Right ventricle myocardium superior (tissue), 1 donor: Measurements from ENCODE around the gene UXT. TPM values are rescaled to one million over a fixed set of nuclear protein-coding genes. Genes with fewer than 3 reads are reported as not detected.

Experiments used
- ATAC-seq: fragments of 200-7000 bp; cut with Tn5 transposase; one replicate; pipeline ENCODE4 v1.9.1; 2020; ENCODE audit warnings: mild to moderate bottlenecking; ENCODE audit not compliant: poor library complexity
- DNase-seq: peaks from one replicate; pipeline ENCODE4 v3.0.0-alpha.2; 2020
- intact Hi-C: fragments of 100-400 bp; cut with DNase I; formaldehyde crosslinking; loops from one replicate; pipeline ENCODE4 v1.11.2; 2022
- total RNA-seq: library from RNA; stranded (reverse); fragmentation: NEBNext Ultra II Directional; extraction: Animal tissue kit (Norgen Biotek cat#: 25700); gene quantifications from one replicate; pipeline ENCODE4 v1.2.1, GENCODE V29; 2021
- donor health status: DM: no; HTN: yes; CAD: no; lungs with severe emphysema.

UXT gene
- total RNA-seq, 1 donor from 2014 or later = 93.2 TPM

- intact Hi-C loops = loop anchor here (10.0 kb wide), 1 partner anchor 374 kb away; no protein-coding TSS in a partner anchor
- peak; percentile 41 for ATAC-seq
- DNase-seq = no peak
Measured at GRCh38 chrX:47651043-47651905, 7.7 kb downstream of the UXT start.

GRCh38 chrX:47650164-47651042 lies 8.6 kb downstream of the UXT start, which contains the start of gene ELK1:
Gene ELK1, minus strand, starts transcription at chrX:47650563. Its CDS starts 9,122 bp downstream, at chrX:47641441.
- ATAC-seq (peak; percentile 95), DNase-seq (peak; percentile 96)
- intact Hi-C loops = loop anchor here (10.0 kb wide), 1 partner anchor 374 kb away; no protein-coding TSS in a partner anchor

GRCh38 chrX:47649781-47650163 lies 9.2 kb downstream of the UXT start:
- intact Hi-C loops = loop anchor here (10.0 kb wide), 1 partner anchor 375 kb away; no protein-coding TSS in a partner anchor
- ATAC-seq (no peak), DNase-seq (no peak)

- intact Hi-C loops = no loop called here
- no peak for DNase-seq
- no peak for ATAC-seq
Measured at GRCh38 chrX:47649271-47649670, 9.7 kb downstream of the UXT start.

- no peak for DNase-seq
- ATAC-seq = no peak
- intact Hi-C loops = no loop called here
Measured at GRCh38 chrX:47648376-47648775, 10.6 kb downstream of the UXT start.

GRCh38 chrX:47646636-47647035 lies 12.3 kb downstream of the UXT start:
- ATAC-seq = no peak
- intact Hi-C loops = no loop called here
- no peak for DNase-seq

- intact Hi-C loops = no loop called here
- DNase-seq = no peak
- no peak for ATAC-seq
Measured at GRCh38 chrX:47645530-47645929, 13.4 kb downstream of the UXT start.

- ATAC-seq (peak; percentile 90), DNase-seq (no peak)
- intact Hi-C loops = loop anchor here (5.0 kb wide), 1 partner anchor 82 kb away; the partner anchor contains the start of gene ARAF
Measured at GRCh38 chrX:47644557-47645091, 14.4 kb downstream of the UXT start.

- ATAC-seq = peak; percentile 80
- intact Hi-C loops = loop anchor here (5.0 kb wide), 1 partner anchor 82 kb away; the partner anchor contains the start of gene ARAF
Measured at GRCh38 chrX:47643926-47644325, 15.1 kb downstream of the UXT start.

GRCh38 chrX:47638816-47639215 lies 20.2 kb downstream of the UXT start:
- intact Hi-C loops = no loop called here
- no peak for DNase-seq
- no peak for ATAC-seq

More at GRCh38 chrX:47643926-47644325, 15.1 kb downstream of the UXT start:
- no peak for DNase-seq

GRCh38 chrX:47637546-47638195 lies 21.3 kb downstream of the UXT start:
- DNase-seq = peak; percentile 68
- intact Hi-C loops = no loop called here
- peak; percentile 68 for ATAC-seq

GRCh38 chrX:47634871-47635575 lies 24.0 kb downstream of the UXT start:
- intact Hi-C loops = no loop called here
- DNase-seq = no peak
- no peak for ATAC-seq

GRCh38 chrX:47633689-47634590 lies 25.0 kb downstream of the UXT start:
- ATAC-seq (no peak), DNase-seq (no peak)
- intact Hi-C loops = no loop called here

- no peak for ATAC-seq
- intact Hi-C loops = no loop called here
- no peak for DNase-seq
Measured at GRCh38 chrX:47632666-47633065, 26.3 kb downstream of the UXT start.

GRCh38 chrX:47631676-47632075 lies 27.3 kb downstream of the UXT start:
- DNase-seq = no peak
- no peak for ATAC-seq
- intact Hi-C loops = no loop called here

- ATAC-seq (peak; percentile 36), DNase-seq (no peak)
- intact Hi-C loops = no loop called here
Measured at GRCh38 chrX:47629419-47630200, 29.4 kb downstream of the UXT start, which contains the start of gene CFP. Gene CFP, minus strand, starts transcription at chrX:47629930. Its CDS starts 86 bp downstream, at chrX:47629844.
